GM23338 (cell line): Measurements from ENCODE around the gene PRM3. TPM values are rescaled to one million over a fixed set of nuclear protein-coding genes. Genes with fewer than 3 reads are reported as not detected.

ENCODE experiments used
- ATAC-seq: fragments of 200-7000 bp; cut with Tn5 transposase; 3 replicates; pipeline ENCODE4 v1.9.1; 2020
- DNase-seq: peaks from one replicate; pipeline ENCODE4 v3.0.0-alpha.2; 2015; ENCODE audit warnings: low spot score
- H2AFZ ChIP-seq: fragments of 200-600 bp; sonication (generic); 2 replicates; pipeline ENCODE4 v1.8.0; 2016; ENCODE audit warnings: antibody characterized with exemption, mild to moderate bottlenecking, moderate library complexity
- H3F3A ChIP-seq: fragments of 200-600 bp; sonication (generic); replicated peaks from 2 replicates; pipeline ENCODE4 v1.8.0; 2017; ENCODE audit warnings: antibody characterized with exemption, mixed run types, low read depth
- H3K27ac ChIP-seq: fragments of 200-600 bp; sonication (generic); 2 replicates; pipeline ENCODE4 v1.6.1; 2016; ENCODE audit warnings: low read depth
- H3K27me3 ChIP-seq: fragments of 200-600 bp; sonication (generic); 2 replicates; pipeline ENCODE4 v1.8.0; 2016; ENCODE audit warnings: mild to moderate bottlenecking, mixed run types, moderate library complexity; ENCODE audit not compliant: insufficient read depth
- H3K36me3 ChIP-seq: fragments of 200-600 bp; sonication (generic); 2 replicates; pipeline ENCODE4 v1.8.0; 2016; ENCODE audit warnings: mild to moderate bottlenecking; ENCODE audit not compliant: insufficient read depth
- H3K4me1 ChIP-seq: fragments of 200-600 bp; sonication (generic); 2 replicates; pipeline ENCODE4 v1.8.0; 2016; ENCODE audit warnings: mild to moderate bottlenecking, moderate library complexity; ENCODE audit not compliant: insufficient read depth
- H3K4me2 ChIP-seq: fragments of 200-600 bp; sonication (generic); 2 replicates; pipeline ENCODE4 v1.7.1; 2017; ENCODE audit warnings: mixed run types
- H3K4me3 ChIP-seq: fragments of 200-600 bp; sonication (generic); 2 replicates; pipeline ENCODE4 v1.6.1; 2016; ENCODE audit warnings: mixed run types
- H3K79me2 ChIP-seq: fragments of 200-600 bp; sonication (generic); replicated peaks from 2 replicates; pipeline ENCODE4 v1.8.0; 2017; ENCODE audit warnings: mild to moderate bottlenecking; ENCODE audit not compliant: insufficient read depth
- H3K9me2 ChIP-seq: fragments of 200-600 bp; sonication (generic); 2 replicates; pipeline ENCODE4 v1.8.0; 2017; ENCODE audit not compliant: insufficient read depth
- H4K20me1 ChIP-seq: fragments of 200-600 bp; sonication (generic); replicated peaks from 2 replicates; pipeline ENCODE4 v1.8.0; 2017; ENCODE audit warnings: mild to moderate bottlenecking; ENCODE audit not compliant: insufficient read depth
- H3K27ac Mint-ChIP-seq: 2 replicates; pipeline ENCODE4 v1.8.0; 2020; ENCODE audit warnings: inconsistent platforms, mild to moderate bottlenecking, moderate library complexity, mixed read lengths
- H3K27me3 Mint-ChIP-seq: 3 replicates; pipeline ENCODE4 v1.8.0; 2022; ENCODE audit warnings: low read depth, mild to moderate bottlenecking, moderate library complexity, mixed read lengths, inconsistent platforms; ENCODE audit not compliant: insufficient read depth, poor library complexity
- H3K36me3 Mint-ChIP-seq: 3 replicates; pipeline ENCODE4 v1.8.0; 2021; ENCODE audit warnings: low read depth, mild to moderate bottlenecking, inconsistent platforms, moderate library complexity, mixed read lengths
- H3K4me1 Mint-ChIP-seq: 3 replicates; pipeline ENCODE4 v1.8.0; 2020; ENCODE audit warnings: mild to moderate bottlenecking, inconsistent platforms, mixed read lengths
- H3K4me3 Mint-ChIP-seq: 3 replicates; pipeline ENCODE4 v1.8.0; 2021; ENCODE audit warnings: moderate library complexity, mild to moderate bottlenecking, inconsistent platforms, mixed read lengths
- H3K9me3 Mint-ChIP-seq: 3 replicates; pipeline ENCODE4 v1.8.0; 2020; ENCODE audit warnings: moderate library complexity, mild to moderate bottlenecking, inconsistent platforms, mixed read lengths
- CREB1 ChIP-seq: fragments of 250-450 bp; sonication (Bioruptor Pico); IDR thresholded peaks from 2 replicates; pipeline ENCODE4 v1.5.0; 2020; ENCODE audit warnings: low read depth, mild to moderate bottlenecking, moderate library complexity
- CTCF ChIP-seq, 2 experiments: fragments of 200-600 bp in 1 of 2; sonication (generic) in 1 of 2; conservative IDR thresholded peaks; 2 replicates each; pipeline versions ENCODE4 v1.5.1 to v1.6.1; 2016 to 2017; ENCODE audit warnings: antibody characterized with exemption in 2 of 2, low read depth in 2 of 2, mild to moderate bottlenecking in 2 of 2, moderate library complexity in 1 of 2
- ETS1 ChIP-seq: IDR thresholded peaks from 2 replicates; pipeline ENCODE4 v1.6.1; 2016; ENCODE audit warnings: antibody characterized with exemption
- EZH2 ChIP-seq: fragments of 200-600 bp; sonication (generic); IDR thresholded peaks from one replicate; pipeline ENCODE4 v1.8.0; 2017; ENCODE audit warnings: antibody characterized with exemption, mild to moderate bottlenecking, low read depth; ENCODE audit not compliant: unreplicated experiment
- EZH2phosphoT487 ChIP-seq: fragments of 200-600 bp; sonication (generic); IDR thresholded peaks from one replicate; pipeline ENCODE4 v1.8.1; 2018; ENCODE audit warnings: antibody characterized with exemption; ENCODE audit not compliant: unreplicated experiment
- JUNB ChIP-seq: IDR thresholded peaks from one replicate; pipeline ENCODE4 v1.6.1; 2016; ENCODE audit warnings: antibody characterized with exemption; ENCODE audit not compliant: unreplicated experiment
- NANOG ChIP-seq: IDR thresholded peaks from 2 replicates; pipeline ENCODE4 v1.6.1; 2016; ENCODE audit warnings: antibody characterized with exemption, borderline replicate concordance
- POLR2AphosphoS5 ChIP-seq: IDR thresholded peaks from 2 replicates; pipeline ENCODE4 v1.6.1; 2016; ENCODE audit warnings: antibody characterized with exemption, low read depth
- REST ChIP-seq: IDR thresholded peaks from one replicate; pipeline ENCODE4 v1.6.1; 2018; ENCODE audit warnings: antibody characterized with exemption; ENCODE audit not compliant: unreplicated experiment
- STAT1 ChIP-seq: IDR thresholded peaks from one replicate; pipeline ENCODE4 v1.6.1; 2016; ENCODE audit warnings: antibody characterized with exemption; ENCODE audit not compliant: unreplicated experiment
- ZNF114 ChIP-seq: fragments of 250-450 bp; sonication (Bioruptor Pico); IDR thresholded peaks from 2 replicates; pipeline ENCODE4 v1.5.0; 2020; ENCODE audit warnings: mild to moderate bottlenecking, moderate library complexity
- ZNF331 ChIP-seq: fragments of 250-450 bp; sonication (Bioruptor Pico); IDR thresholded peaks from 2 replicates; pipeline ENCODE4 v1.5.0; 2020; ENCODE audit warnings: low read depth, mild to moderate bottlenecking, moderate library complexity
- ZNF462 ChIP-seq: fragments of 250-450 bp; sonication (Bioruptor Pico); IDR thresholded peaks from 2 replicates; pipeline ENCODE4 v1.5.0; 2020; ENCODE audit warnings: mild to moderate bottlenecking, moderate library complexity
- polyA plus RNA-seq: library from polyadenylated mRNA; unstranded; fragments of >200 nt; fragmentation: Nextera tagmentation; extraction: Ambion mirVana; gene quantifications from 2 replicates; pipeline ENCODE4 v1.2.1, GENCODE V29; 2016
- total RNA-seq: library from RNA; depleted of rRNA; stranded (reverse); fragments of >200 nt; shearing (Covaris generic); gene quantifications from 2 replicates; pipeline ENCODE4 v1.2.3, GENCODE V29; 2014

Gene PRM3
- total and polyA plus RNA-seq, 2 experiments from 2014 or later: not detected

GRCh38 chr16:11273721-11274324 is 394 bp upstream of the PRM3 start:
- Histone ChIP-seq H3K4me1 (no peaks in the 10 kb centered on the region; the same call in 1 of the 2 replicates), H3K27ac (no peak overlapping the region), H3K36me3 (no peaks in the 10 kb centered on the region), H3K9me2 (no peaks in the 10 kb centered on the region), H3K4me2 (no peak overlapping the region), H3K27me3 (no peaks in the 10 kb centered on the region), H3F3A (0 out of 2 replicates have a peak, but pooled peaks cover 3% of the 10 kb centered on the region), H2AFZ (peak overlapping the region; percentile 93), H4K20me1 (no peaks in the 10 kb centered on the region), H3K79me2 (no peaks in the 10 kb centered on the region), H3K4me3 (no peak overlapping the region)
- TF ChIP-seq ZNF331 (CRISPR knock-in tag) (no peak), REST (no peak), POLR2AphosphoS5 (no peak), CREB1 (CRISPR knock-in tag) (no peak), ZNF114 (no peak), NANOG (no peak), EZH2 (no peak), JUNB (no peak), CTCF (conservative IDR thresholded peaks at IDR 0.05; ENCODE audit: low read depth in 2 of 2) (no peak), EZH2phosphoT487 (no peak), STAT1 (no peak), ZNF462 (CRISPR knock-in tag) (no peak), ETS1 (no peak)
- Mint-ChIP-seq H3K4me3 (no peak overlapping the region), H3K9me3 (peaks cover 3% of the 10 kb centered on the region; the same call in 1 of the 3 replicates), H3K27me3 (peaks cover 12% of the 10 kb centered on the region), H3K36me3 (no peaks in the 10 kb centered on the region; the same call in 2 of the 3 replicates), H3K4me1 (peaks cover 11% of the 10 kb centered on the region), H3K27ac (no peak overlapping the region)
- DNase-seq (no peak), ATAC-seq (peak; percentile 35)
